Putamen (tissue), 1 donor: ENCODE results near the gene PALLD.
"Not testable (repeated sequence)": the region's sequence is repeated elsewhere in the genome, so short reads cannot be mapped to it uniquely, and the experiment has no call there.

ENCODE experiments used
- DNase-seq: peaks from one replicate; pipeline ENCODE4 v3.0.0-alpha.2; 2016; ENCODE audit warnings: low spot score

Gene PALLD

GRCh38 chr4:168498251-168498650 is 1.4 kb downstream of the PALLD start:
- DNase-seq: no peak

- no peak for DNase-seq
Observed at GRCh38 chr4:168499241-168499640, 2.4 kb downstream of the PALLD start.

DNA sequence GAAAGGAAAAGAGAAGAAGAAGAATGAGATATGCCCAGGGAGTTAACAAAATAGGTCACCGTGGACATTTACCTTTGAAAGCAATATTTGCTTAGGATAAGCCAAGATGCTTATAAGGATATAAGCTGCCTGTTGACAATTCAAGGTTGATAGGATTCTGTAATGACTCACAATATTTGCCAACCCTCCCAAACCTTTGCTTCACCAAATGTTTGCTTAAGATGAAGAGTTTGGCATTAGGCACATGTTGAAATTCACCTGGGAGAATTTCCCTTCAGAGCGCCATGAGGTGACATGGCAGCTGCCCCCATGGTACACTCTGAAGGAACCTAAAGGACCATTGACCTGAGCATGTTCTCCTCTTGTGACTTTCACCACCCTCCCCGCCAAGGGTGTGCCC is 4.6 kb downstream of the PALLD start:
- DNase-seq: no peak

- no peak for DNase-seq
Observed at GRCh38 chr4:168502861-168503260, 6.0 kb downstream of the PALLD start.

DNA sequence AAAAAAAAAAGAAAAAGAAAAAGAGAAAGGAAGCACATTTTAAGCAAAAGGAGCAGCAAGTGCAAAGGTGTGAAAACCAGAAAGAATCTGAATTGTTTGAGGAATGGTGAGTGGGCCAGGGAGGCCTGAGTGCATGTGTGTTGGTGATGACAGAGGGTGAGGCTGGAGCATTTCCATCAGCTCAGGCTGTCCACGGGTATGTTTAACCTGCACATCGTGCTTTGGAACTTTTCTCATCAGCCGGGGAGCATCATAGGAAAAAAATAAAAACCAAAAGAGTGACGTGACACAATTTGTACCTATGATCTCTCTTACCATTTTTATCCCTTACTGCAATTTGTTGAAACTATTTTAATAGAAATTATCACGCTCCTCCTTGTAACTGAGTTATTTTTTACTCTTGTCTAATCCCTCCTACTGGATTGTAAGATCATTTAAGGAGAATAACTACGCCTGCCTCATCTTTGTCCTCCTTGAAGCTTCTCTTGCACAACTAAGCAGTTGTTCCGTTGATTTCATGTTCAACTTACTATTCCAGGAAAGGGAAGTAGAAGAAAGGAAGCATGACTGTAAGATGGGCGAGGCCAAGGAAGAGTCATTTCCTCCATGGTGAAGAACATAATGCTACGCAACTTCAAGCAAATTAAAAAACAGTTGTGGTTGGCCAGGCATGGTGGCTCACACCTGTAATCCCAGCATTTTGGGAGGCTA is 7.0 kb downstream of the PALLD start:
- DNase-seq: peak; percentile 7

DNA sequence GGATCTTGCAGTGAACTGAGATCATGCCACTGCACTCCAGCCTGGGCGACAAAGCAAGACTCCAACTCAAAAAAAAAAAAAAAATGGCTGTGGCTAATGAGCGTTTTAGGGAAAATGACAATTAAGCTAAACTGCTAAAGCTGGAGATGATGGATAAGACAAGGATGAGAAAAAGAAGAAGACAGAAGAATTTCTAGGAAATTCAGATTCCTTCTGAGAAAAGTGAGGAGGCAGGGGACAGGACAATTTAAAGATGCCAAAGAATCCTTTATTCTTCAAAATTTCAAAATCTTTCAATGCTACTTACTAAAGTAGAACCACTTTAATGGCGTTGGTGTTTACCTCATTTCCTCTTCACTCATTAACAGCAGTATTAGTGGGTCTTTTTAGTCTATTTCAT is 7.7 kb downstream of the PALLD start:
- no peak for DNase-seq

GRCh38 chr4:168506014-168506413 is 9.2 kb downstream of the PALLD start:
- no peak for DNase-seq

DNA sequence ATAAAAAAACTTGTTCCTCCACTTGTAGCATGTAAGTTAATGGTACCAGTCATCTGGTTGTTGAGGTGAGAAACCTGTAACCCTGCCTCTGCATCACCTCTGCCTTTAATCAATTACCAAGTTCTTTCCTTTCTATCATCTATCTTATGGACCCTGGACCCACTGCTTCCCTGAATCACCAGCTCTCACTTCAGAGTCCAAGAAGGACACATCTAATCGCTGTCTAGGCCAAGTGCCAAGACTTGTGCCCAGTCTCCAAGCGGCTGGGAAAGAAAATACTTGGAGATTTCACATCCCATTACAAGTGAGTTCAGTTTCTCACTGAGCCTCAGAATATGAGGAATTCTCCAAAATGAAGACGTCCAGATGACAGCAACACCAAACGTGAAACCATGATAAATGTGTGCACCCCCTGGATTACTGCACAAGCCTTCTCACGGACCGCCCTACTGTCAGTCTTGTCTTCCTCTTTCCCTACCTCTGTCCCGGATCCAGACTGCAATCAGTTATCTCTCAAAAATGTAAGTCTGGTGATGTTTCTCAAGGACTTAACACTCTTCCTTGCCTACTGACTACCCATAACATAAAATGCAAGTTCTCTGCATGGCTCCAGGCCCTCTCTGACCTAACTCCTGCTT is 10.4 kb downstream of the PALLD start:
- no peak for DNase-seq

DNA sequence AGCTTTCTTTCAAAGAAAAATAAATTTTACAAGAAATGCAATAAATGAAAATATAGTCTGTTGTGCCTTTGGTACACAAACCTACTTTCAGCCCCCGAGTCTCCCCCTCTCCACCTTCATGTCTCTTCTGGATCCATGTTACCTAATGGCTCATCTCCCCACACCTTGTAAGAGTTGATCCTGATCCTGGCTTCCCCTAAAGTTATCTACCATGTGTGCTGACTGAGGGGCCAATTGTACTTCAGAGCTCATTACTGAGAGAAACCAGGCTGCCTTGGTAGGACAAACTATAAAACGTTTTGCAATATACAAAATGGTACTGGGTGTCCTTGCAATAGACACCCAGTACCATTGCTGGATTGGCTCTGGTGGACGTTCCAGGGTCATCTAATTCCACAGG is 11.8 kb downstream of the PALLD start:
- DNase-seq: no peak

DNA sequence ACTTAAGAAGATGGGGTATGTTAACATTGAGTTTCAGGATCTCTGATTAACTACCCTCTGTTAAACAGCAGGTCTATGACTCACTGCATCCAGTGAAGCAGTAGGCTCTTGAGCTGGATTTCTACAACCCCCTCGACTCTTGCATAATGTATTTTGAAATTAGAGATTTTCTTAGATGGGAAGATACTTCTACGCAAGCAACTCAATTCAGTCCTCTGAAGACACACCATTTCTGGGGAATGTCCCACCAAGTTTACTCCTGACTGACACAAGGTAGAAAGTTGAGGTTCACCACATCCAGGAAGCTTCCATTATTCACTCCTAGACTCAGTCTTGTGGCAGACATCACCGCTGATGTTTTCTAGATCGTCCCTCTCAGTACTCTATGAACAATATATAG is 12.9 kb downstream of the PALLD start:
- DNase-seq: no peak

- no peak for DNase-seq
Observed at GRCh38 chr4:168511780-168512489, 15.1 kb downstream of the PALLD start.

DNA sequence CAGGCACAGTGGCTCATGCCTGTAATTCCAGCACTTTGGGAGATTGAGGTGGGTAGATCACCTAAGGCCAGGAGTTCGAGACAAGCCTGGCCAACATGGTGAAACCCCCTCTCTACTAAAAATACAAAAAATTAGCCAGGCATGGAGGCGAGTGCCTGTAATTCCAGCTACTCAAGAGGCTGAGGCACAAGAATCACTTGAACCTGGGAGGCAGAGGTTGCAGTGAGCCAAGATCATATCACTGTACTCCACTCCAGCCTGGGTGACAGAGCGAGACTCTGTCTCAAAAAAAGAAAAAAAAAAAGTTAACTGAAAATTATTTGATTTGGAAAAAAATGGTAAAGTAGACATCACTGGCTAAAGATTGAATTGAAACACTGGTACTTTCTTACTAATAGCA is 17.0 kb downstream of the PALLD start:
- not testable (repeated sequence) for DNase-seq

- DNase-seq: peak; percentile 7
Observed at GRCh38 chr4:168514249-168514852, 17.5 kb downstream of the PALLD start.

- no peak for DNase-seq
Observed at GRCh38 chr4:168515222-168516011, 18.6 kb downstream of the PALLD start.

GRCh38 chr4:168516841-168517240 is 20.0 kb downstream of the PALLD start:
- DNase-seq: no peak

DNA sequence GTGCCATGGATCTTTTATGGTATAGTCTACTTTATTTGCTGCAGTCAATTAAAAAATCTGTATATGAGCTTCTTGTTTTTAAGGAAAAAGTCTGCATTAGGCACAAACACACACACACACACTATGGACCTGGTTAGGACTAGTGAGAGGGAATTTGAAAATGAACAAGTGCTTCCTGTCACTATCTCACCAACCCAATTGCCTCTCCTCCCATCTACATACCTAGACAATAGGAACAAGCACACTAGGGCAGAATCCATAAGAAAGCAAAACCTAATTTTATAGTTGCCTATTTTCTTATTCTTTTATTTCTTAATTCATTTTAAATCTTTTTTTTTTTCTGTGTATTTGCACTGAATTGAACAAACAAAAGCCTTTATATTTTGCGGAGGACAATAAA is 22.7 kb downstream of the PALLD start:
- no peak for DNase-seq

- no peak for DNase-seq
Observed at GRCh38 chr4:168521721-168522120, 24.9 kb downstream of the PALLD start.

GRCh38 chr4:168522356-168522755 is 25.5 kb downstream of the PALLD start:
- DNase-seq: no peak

GRCh38 chr4:168522829-168523489 is 26.1 kb downstream of the PALLD start:
- no peak for DNase-seq

DNA sequence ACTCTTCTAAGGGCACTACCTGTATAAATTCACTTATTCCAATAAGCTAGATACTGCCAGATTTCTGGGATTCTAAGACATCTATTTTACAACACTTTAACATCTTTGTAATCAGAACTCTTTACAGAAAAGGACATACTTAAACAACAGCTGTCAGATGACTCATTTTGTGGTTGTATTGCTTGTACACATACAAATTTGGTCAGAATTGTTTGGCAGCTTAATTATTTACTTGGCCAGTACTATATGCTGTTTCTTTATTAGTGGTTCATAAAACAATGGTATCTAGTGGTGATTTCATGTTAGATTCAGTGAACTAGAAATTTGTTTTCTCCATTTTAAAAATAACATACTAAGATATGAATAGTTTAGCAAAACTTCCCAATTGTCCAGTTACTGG is 27.2 kb downstream of the PALLD start:
- no peak for DNase-seq

GRCh38 chr4:168524897-168525296 is 28.0 kb downstream of the PALLD start:
- no peak for DNase-seq

- no peak for DNase-seq
Observed at GRCh38 chr4:168527560-168527959, 30.7 kb downstream of the PALLD start.
